Breast epithelium (tissue), 4 donors: Measurements from ENCODE around the gene C19orf53. TPM values are rescaled to one million over a fixed set of nuclear protein-coding genes. Genes with fewer than 3 reads are reported as not detected.

ENCODE experiments used
- DNase-seq, 2 donors: peaks; one replicate each; pipeline ENCODE4 v3.0.0-alpha.2; 2019; ENCODE audit warnings: low spot score in 2 of 2
- H3K27ac ChIP-seq, 2 donors: fragments of 200-600 bp; sonication (generic) in 1 of 2; one replicate each; pipeline ENCODE4 v1.5.1; 2016 to 2019; ENCODE audit warnings: mild to moderate bottlenecking in 1 of 2
- H3K27me3 ChIP-seq, 2 donors: fragments of 200-600 bp; sonication (generic) in 1 of 2; one replicate each; pipeline versions ENCODE4 v1.5.1 to v1.6.0; 2017 to 2019; ENCODE audit warnings: control low read depth in 1 of 2, mild to moderate bottlenecking in 1 of 2
- H3K36me3 ChIP-seq: fragments of 200-600 bp; one replicate; pipeline ENCODE4 v1.5.1; 2019
- H3K4me1 ChIP-seq, 2 donors: fragments of 200-600 bp; sonication (generic); one replicate each; pipeline ENCODE4 v1.5.1; 2016 to 2019; ENCODE audit warnings: control low read depth in 1 of 2
- H3K4me3 ChIP-seq, 3 donors: fragments of 200-600 bp; sonication (generic); 1 replicate in 2 of 3; 2 replicates in 1 of 3; pipeline ENCODE4 v1.5.1; 2016 to 2019; ENCODE audit warnings: mild to moderate bottlenecking in 3 of 3, moderate library complexity in 2 of 3
- H3K9me3 ChIP-seq, 2 donors: fragments of 200-600 bp; sonication (generic) in 1 of 2; one replicate each; pipeline ENCODE4 v1.5.1; 2016 to 2019; ENCODE audit warnings: control low read depth in 1 of 2
- POLR2A ChIP-seq: fragments of 450-650 bp; IDR thresholded peaks from one replicate; pipeline ENCODE4 v1.6.1; 2016; ENCODE audit warnings: antibody characterized with exemption, mild to moderate bottlenecking, moderate library complexity
- POLR2AphosphoS5 ChIP-seq, 3 donors: sonication (generic); formaldehyde crosslinking; IDR thresholded peaks; one replicate each; pipeline ENCODE4 v1.6.1; 2017; ENCODE audit warnings: antibody characterized with exemption in 3 of 3
- intact Hi-C: fragments of 100-400 bp; cut with DNase I; formaldehyde crosslinking; loops from one replicate; pipeline ENCODE4 v1.15.1; 2023; ENCODE audit warnings: low total_unique reads
- total RNA-seq, 3 donors: library from RNA; depleted of rRNA; stranded (reverse); fragments of >200 nt; gene quantifications; one replicate each; pipeline ENCODE4 v1.1.0, GENCODE V29; 2016
- TF ChIP-seq, protein P1 (sequence below), 3 donors: fragments of 450-650 bp; IDR thresholded peaks; one replicate each; pipeline ENCODE4 v1.5.1; 2016 to 2017; ENCODE audit warnings: antibody characterized with exemption in 3 of 3, mild to moderate bottlenecking in 3 of 3, moderate library complexity in 3 of 3

C19orf53 gene
- total RNA-seq, 3 donors from 2014 or later: 134 to 175 (median 137) TPM

DNA sequence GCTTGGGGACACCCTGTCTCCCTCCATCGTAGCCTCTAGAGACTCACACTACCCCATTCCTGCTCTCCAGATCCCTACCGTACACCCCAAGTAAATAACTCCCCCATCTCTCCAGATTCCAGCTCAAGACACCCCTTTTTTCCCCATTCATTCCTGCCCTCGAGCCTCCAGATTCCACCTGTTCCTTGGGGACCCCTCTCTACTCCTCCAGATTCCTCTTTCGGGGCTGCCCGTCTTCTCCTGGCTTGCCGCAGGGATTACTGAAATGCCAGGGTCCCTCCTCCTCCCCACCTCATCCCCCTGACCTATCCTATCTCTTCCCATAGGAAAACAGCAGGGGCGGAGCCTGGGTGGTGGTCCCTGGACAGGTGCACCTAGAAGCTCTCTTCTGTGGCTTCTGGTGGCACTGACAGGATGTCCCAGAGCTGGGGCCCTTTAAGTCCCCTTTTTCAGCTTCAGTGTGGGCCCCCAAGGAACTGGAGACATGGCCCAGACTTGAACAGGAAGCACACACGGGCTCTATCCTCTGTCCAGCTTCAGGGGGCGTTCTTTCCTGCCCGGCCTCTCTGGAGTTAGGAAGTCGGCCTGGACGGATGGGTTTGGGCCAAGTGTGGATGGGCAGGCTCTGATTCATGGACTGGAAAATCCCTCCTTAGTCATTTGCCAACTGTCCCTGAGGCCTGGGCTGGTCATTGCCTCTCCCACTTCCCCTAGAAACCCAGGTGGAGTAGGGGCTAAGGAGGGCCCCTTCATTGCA is 22.2 kb downstream of the C19orf53 start:
- TF ChIP-seq POLR2AphosphoS5 (IDR thresholded peaks at IDR 0.05) (no peak), POLR2A (no peak)
- TF ChIP-seq, protein P1, sequence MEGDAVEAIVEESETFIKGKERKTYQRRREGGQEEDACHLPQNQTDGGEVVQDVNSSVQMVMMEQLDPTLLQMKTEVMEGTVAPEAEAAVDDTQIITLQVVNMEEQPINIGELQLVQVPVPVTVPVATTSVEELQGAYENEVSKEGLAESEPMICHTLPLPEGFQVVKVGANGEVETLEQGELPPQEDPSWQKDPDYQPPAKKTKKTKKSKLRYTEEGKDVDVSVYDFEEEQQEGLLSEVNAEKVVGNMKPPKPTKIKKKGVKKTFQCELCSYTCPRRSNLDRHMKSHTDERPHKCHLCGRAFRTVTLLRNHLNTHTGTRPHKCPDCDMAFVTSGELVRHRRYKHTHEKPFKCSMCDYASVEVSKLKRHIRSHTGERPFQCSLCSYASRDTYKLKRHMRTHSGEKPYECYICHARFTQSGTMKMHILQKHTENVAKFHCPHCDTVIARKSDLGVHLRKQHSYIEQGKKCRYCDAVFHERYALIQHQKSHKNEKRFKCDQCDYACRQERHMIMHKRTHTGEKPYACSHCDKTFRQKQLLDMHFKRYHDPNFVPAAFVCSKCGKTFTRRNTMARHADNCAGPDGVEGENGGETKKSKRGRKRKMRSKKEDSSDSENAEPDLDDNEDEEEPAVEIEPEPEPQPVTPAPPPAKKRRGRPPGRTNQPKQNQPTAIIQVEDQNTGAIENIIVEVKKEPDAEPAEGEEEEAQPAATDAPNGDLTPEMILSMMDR (IDR thresholded peaks at IDR 0.05): no peak

DNA sequence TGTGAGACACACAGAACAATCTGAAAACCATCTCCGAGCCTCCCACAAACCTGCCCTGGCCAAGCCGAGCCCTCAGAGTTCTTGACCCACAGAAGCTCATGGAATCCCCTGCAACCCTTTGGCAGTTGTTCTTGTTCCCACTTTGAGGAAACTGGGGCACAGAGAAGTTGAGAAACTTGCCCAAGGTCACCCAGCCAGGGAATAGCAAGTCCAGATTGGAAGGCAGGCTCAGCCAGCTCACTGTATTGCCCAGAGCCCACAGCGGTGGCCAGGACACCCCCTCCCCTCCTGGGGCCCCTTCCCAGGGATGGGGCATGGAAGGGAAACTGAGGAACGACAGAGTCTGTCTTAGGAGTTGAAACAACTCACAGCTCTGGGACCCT is 22.8 kb downstream of the C19orf53 start:
- H3K27ac ChIP-seq: peak overlapping the region; percentile 97 to 99
- peak overlapping the region; percentile 76 to 91 (median 81) for H3K4me3 ChIP-seq
- intact Hi-C loops: no loop called here

More for the DNA sequence above, 22.2 kb downstream of the C19orf53 start:
- Histone ChIP-seq H3K4me1 (peaks cover 5 to 12% of the 10 kb centered on the region in 2 donors), H3K9me3 (no peaks in the 10 kb centered on the region), H3K36me3 (no peaks in the 10 kb centered on the region), H3K4me3 (peak overlapping the region; percentile 76 to 91 (median 81)), H3K27ac (peak overlapping the region; percentile 97 to 99), H3K27me3 (no peaks in the 10 kb centered on the region)
- intact Hi-C loops: no loop called here
- peak; percentile 71 to 74 for DNase-seq

DNA sequence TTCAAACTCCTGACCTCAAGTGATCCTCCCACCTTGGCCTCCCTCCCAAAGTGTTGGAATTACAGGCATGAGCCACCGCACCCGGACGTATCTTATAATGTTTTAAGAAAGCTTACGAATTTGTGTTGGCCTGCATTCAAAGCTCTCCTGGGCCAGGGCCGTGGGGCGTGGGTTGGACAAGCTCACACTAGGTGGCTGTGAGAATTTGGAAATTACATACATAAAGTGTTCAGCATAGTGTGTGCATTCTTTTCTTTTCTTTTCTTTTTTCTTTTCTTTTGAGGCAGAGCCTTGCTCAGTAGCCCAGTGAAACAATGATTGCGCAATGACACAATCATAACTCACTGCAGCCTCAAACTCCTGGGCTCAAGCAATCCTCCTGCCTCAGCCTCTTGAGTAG is 23.6 kb downstream of the C19orf53 start:
- Histone ChIP-seq H3K9me3 (no peaks in the 10 kb centered on the region), H3K4me3 (no peak overlapping the region), H3K27me3 (no peaks in the 10 kb centered on the region), H3K27ac (peak overlapping the region; percentile 97 to 99), H3K4me1 (peaks cover 5 to 12% of the 10 kb centered on the region in 2 donors), H3K36me3 (no peaks in the 10 kb centered on the region)
- intact Hi-C loops: no loop called here
- TF ChIP-seq POLR2AphosphoS5 (IDR thresholded peaks at IDR 0.05) (peak in 1 of 3 donors; percentile 37), POLR2A (no peak)
- TF ChIP-seq, protein P1 (IDR thresholded peaks at IDR 0.05): no peak
- peak in 1 of 2 donors; percentile 77 for DNase-seq

More for the DNA sequence above, 22.8 kb downstream of the C19orf53 start:
- Histone ChIP-seq H3K36me3 (no peaks in the 10 kb centered on the region), H3K9me3 (no peaks in the 10 kb centered on the region), H3K27me3 (no peaks in the 10 kb centered on the region), H3K4me1 (peaks cover 5 to 12% of the 10 kb centered on the region in 2 donors)
- DNase-seq: no peak
- no peak for TF ChIP-seq POLR2A
- no peak for TF ChIP-seq POLR2AphosphoS5 (IDR thresholded peaks at IDR 0.05)
- TF ChIP-seq, protein P1 (IDR thresholded peaks at IDR 0.05): no peak

DNA sequence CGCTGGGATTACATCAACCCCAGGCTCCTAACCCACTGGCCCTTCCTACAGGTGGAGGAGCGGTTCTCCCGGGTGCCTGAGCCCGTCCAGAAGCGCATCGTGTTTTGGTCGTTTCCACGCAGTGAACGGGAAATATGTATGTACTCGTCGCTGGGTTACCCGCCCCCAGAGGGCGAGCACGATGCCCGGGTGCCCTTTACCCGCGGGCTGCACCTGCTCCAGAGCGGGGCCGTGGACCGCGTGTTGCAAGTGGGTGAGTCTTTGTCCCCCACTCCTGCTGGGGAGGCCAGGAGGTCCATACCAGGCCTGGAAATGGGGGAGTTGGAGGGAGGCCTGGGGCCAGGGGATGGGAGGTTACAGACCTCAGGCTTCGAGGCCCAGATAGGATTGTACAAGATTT is 25.4 kb downstream of the C19orf53 start:
- no peak overlapping the region for H3K4me3 ChIP-seq
- intact Hi-C loops: no loop called here
- DNase-seq: no peak
- H3K27me3 ChIP-seq: no peaks in the 10 kb centered on the region
- no peak overlapping the region for H3K27ac ChIP-seq
- H3K36me3 ChIP-seq: no peaks in the 10 kb centered on the region
- no peak for TF ChIP-seq POLR2AphosphoS5 (IDR thresholded peaks at IDR 0.05)
- TF ChIP-seq, protein P1 (IDR thresholded peaks at IDR 0.05): no peak
- TF ChIP-seq POLR2A: no peak
- no peaks in the 10 kb centered on the region for H3K9me3 ChIP-seq
- peaks cover 5 to 12% of the 10 kb centered on the region in 2 donors for H3K4me1 ChIP-seq

DNA sequence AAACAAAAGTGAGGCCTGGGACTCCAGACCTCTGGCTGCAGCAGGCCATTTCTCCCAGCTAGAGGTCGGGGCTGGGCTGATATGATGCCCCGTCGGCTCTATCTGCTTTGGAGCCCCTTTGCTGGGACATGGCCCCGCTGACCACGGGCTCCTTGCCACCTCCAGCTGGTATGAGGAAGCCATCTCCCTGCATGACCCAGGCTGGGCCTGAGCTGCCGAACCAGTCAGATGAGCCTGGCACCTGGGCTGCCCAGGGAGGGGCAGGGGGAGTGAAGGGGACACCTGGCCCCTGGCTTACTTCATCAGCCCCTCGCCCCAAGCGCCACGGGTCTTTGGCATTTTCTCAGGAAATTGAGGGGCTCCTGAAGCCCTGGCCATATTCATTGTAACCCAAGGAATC is 28.8 kb downstream of the C19orf53 start:
- no peaks in the 10 kb centered on the region for H3K36me3 ChIP-seq
- H3K9me3 ChIP-seq: no peaks in the 10 kb centered on the region
- no peak overlapping the region for H3K4me3 ChIP-seq
- no peak for TF ChIP-seq POLR2A
- TF ChIP-seq, protein P1 (IDR thresholded peaks at IDR 0.05): no peak
- TF ChIP-seq POLR2AphosphoS5 (IDR thresholded peaks at IDR 0.05): peak in 1 of 3 donors; percentile 34
- H3K27me3 ChIP-seq: no peaks in the 10 kb centered on the region
- DNase-seq: peak; percentile 66 to 75
- H3K27ac ChIP-seq: peak overlapping the region; percentile 61 to 68
- no peaks in the 10 kb centered on the region for H3K4me1 ChIP-seq
- intact Hi-C loops: no loop called here
